K562 (cell line): ENCODE measurements around the gene CCDC106. TPM values are rescaled to one million over a fixed set of nuclear protein-coding genes. Genes with fewer than 3 reads are reported as not detected.

Source experiments
- CREB5 ChIP-seq: fragments of 250-450 bp; sonication (Bioruptor Pico); IDR thresholded peaks from 2 replicates; pipeline ENCODE4 v1.5.0; 2020; ENCODE audit warnings: mild to moderate bottlenecking
- DIDO1 ChIP-seq: fragments of 450-650 bp; IDR thresholded peaks from 2 replicates; pipeline ENCODE4 v1.6.1; 2016; ENCODE audit warnings: low read depth, missing biosample characterization, missing genetic modification characterization
- ELK3 ChIP-seq: fragments of 450-650 bp; formaldehyde crosslinking; IDR thresholded peaks from 2 replicates; pipeline ENCODE4 v1.4.0; 2020; ENCODE audit warnings: mild to moderate bottlenecking
- ETV5 ChIP-seq: sonication (generic); formaldehyde crosslinking; IDR thresholded peaks from 2 replicates; pipeline ENCODE4 v1.4.0; 2020; ENCODE audit warnings: low read depth, mild to moderate bottlenecking, missing genetic modification reagents
- GATAD2A ChIP-seq: fragments of 450-650 bp; IDR thresholded peaks from 2 replicates; pipeline ENCODE4 v1.6.1; 2017
- HINFP ChIP-seq: fragments of 450-650 bp; conservative IDR thresholded peaks from 2 replicates; pipeline ENCODE4 v1.6.1; 2016; ENCODE audit warnings: missing genetic modification characterization, low read depth, mild to moderate bottlenecking, control low read depth, missing compliant biosample characterization
- NCOA6 ChIP-seq: fragments of 450-650 bp; IDR thresholded peaks from 2 replicates; pipeline ENCODE4 v1.6.1; 2017; ENCODE audit warnings: mild to moderate bottlenecking
- NEUROD1 ChIP-seq: fragments of 150-350 bp; IDR thresholded peaks from 2 replicates; pipeline ENCODE4 v1.6.1; 2014; ENCODE audit warnings: borderline replicate concordance, low read length, low read depth; ENCODE audit not compliant: partially characterized antibody
- XRCC3 ChIP-seq: fragments of 450-650 bp; IDR thresholded peaks from 2 replicates; pipeline ENCODE4 v1.6.1; 2017; ENCODE audit warnings: mild to moderate bottlenecking, moderate library complexity
- ZMIZ1 ChIP-seq, 2 experiments: fragments of 150-350 bp in 1 of 2; IDR thresholded peaks; 2 replicates each; pipeline ENCODE4 v1.6.1; 2012 to 2016; ENCODE audit warnings: low read depth in 2 of 2, low read length in 2 of 2, mild to moderate bottlenecking in 1 of 2, moderate library complexity in 1 of 2
- ZNF77 ChIP-seq: fragments of 250-450 bp; sonication (Bioruptor Pico); IDR thresholded peaks from 2 replicates; pipeline ENCODE4 v1.5.0; 2020
- polyA plus RNA-seq, 8 experiments: library from polyadenylated mRNA; depleted of rRNA in 4 of 8; stranded (reverse) in 5 of 8; unstranded in 3 of 8; fragments of >200 nt; fragmentation: Nextera tagmentation in 2 of 8; fragmentation: Illumina TruSeq in 1 of 8; extraction: Ambion mirVana in 2 of 8; extraction: Trizol in 1 of 8; gene quantifications; 2 replicates each; pipeline versions ENCODE4 v1.2.1 to v1.2.3, GENCODE V29; 2011 to 2014; ENCODE audit warnings: inconsistent platforms in 1 of 8, missing spikeins in 1 of 8
- total RNA-seq, 7 experiments: library from RNA; depleted of rRNA in 6 of 7; stranded (reverse); fragments of >200 nt in 6 of 7; fragmentation: Illumina TruSeq in 2 of 7; extraction: Trizol in 2 of 7; gene quantifications; 2 replicates each; pipeline versions ENCODE4 v1.2.1 to v1.2.3, GENCODE V29; 2011 to 2021; ENCODE audit warnings: low replicate concordance in 1 of 7
- TF ChIP-seq, protein P1 (sequence below): sonication (generic); formaldehyde crosslinking; IDR thresholded peaks from 2 replicates; pipeline ENCODE4 v1.8.0; 2022; ENCODE audit warnings: mild to moderate bottlenecking, missing genetic modification reagents
- TF ChIP-seq, protein P2 (sequence below): fragments of 250-450 bp; sonication (Bioruptor Pico); IDR thresholded peaks from 2 replicates; pipeline ENCODE4 v1.4.0; 2020; ENCODE audit warnings: mild to moderate bottlenecking

CCDC106 gene
- total and polyA plus RNA-seq, 9 of the 15 experiments (the other 6 are each of a cell fraction or from before 2014, with no cell fraction given), result 0.10 to 27.5 (median 15.0) TPM; not detected in 1

DNA sequence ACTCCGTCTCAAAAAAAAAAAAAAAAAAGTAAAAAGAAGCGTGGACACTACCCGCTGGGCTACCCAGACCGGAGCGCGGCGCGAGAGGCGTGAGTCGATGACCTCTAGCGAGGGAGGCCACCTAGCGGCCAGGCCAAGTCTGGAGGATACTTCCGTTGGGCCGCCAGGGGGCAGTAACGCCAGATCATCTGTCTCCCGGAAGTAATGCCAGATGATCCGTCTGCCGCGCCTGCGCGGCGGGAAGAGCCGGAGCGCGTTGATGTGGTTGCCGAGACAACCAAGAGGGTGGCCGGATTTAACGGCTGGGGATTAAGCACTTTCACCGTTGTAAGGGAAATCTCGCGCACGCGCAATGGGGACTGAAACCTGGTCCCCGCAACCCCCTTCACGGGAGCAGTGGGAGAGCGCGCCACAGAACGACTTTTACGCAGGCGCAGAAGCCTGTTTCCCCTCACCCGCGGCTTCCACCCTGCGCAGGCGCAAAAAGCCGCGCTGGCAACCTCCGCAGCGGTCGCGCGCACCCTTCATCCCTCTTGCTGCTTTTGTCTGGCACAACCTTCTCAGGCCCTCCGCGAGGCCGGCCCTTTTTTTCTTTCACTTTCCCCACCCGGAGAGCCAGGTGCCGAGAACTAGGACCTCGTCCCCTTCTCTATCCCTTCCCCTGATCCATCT, 5.8 kb downstream of the CCDC106 start (continued):
- TF ChIP-seq, protein P1, sequence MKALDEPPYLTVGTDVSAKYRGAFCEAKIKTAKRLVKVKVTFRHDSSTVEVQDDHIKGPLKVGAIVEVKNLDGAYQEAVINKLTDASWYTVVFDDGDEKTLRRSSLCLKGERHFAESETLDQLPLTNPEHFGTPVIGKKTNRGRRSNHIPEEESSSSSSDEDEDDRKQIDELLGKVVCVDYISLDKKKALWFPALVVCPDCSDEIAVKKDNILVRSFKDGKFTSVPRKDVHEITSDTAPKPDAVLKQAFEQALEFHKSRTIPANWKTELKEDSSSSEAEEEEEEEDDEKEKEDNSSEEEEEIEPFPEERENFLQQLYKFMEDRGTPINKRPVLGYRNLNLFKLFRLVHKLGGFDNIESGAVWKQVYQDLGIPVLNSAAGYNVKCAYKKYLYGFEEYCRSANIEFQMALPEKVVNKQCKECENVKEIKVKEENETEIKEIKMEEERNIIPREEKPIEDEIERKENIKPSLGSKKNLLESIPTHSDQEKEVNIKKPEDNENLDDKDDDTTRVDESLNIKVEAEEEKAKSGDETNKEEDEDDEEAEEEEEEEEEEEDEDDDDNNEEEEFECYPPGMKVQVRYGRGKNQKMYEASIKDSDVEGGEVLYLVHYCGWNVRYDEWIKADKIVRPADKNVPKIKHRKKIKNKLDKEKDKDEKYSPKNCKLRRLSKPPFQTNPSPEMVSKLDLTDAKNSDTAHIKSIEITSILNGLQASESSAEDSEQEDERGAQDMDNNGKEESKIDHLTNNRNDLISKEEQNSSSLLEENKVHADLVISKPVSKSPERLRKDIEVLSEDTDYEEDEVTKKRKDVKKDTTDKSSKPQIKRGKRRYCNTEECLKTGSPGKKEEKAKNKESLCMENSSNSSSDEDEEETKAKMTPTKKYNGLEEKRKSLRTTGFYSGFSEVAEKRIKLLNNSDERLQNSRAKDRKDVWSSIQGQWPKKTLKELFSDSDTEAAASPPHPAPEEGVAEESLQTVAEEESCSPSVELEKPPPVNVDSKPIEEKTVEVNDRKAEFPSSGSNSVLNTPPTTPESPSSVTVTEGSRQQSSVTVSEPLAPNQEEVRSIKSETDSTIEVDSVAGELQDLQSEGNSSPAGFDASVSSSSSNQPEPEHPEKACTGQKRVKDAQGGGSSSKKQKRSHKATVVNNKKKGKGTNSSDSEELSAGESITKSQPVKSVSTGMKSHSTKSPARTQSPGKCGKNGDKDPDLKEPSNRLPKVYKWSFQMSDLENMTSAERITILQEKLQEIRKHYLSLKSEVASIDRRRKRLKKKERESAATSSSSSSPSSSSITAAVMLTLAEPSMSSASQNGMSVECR (CRISPR knock-in tag), result peak; percentile 93
- TF ChIP-seq DIDO1 (tag), result 0 out of 2 replicates have a peak, but pooled peaks have one; percentile 32
- TF ChIP-seq GATAD2A, result peak; percentile 88
- TF ChIP-seq XRCC3, result no peak
- TF ChIP-seq ZMIZ1 (IDR thresholded peaks at IDR 0.05; ENCODE audit: low read depth in 2 of 2, low read length in 2 of 2), result 0 out of 4 replicates have a peak, but pooled peaks of 1 of the 2 experiments have one; percentile 37
- no peak for TF ChIP-seq NCOA6
- TF ChIP-seq NEUROD1, result peak; percentile 76
- TF ChIP-seq HINFP (tag), result no peak
- peak; percentile 97 for TF ChIP-seq ETV5
- TF ChIP-seq ELK3 (CRISPR knock-in tag), result no peak
- TF ChIP-seq CREB5 (CRISPR knock-in tag), result no peak
- TF ChIP-seq, protein P2, sequence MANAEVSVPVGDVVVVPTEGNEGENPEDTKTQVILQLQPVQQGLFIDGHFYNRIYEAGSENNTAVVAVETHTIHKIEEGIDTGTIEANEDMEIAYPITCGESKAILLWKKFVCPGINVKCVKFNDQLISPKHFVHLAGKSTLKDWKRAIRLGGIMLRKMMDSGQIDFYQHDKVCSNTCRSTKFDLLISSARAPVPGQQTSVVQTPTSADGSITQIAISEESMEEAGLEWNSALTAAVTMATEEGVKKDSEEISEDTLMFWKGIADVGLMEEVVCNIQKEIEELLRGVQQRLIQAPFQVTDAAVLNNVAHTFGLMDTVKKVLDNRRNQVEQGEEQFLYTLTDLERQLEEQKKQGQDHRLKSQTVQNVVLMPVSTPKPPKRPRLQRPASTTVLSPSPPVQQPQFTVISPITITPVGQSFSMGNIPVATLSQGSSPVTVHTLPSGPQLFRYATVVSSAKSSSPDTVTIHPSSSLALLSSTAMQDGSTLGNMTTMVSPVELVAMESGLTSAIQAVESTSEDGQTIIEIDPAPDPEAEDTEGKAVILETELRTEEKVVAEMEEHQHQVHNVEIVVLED, result peak; percentile 66
- TF ChIP-seq ZNF77 (CRISPR knock-in tag), result no peak
